MCF 10A (cell line): ENCODE data around the gene VAV3. TPM values are rescaled to one million over a fixed set of nuclear protein-coding genes. Genes with fewer than 3 reads are reported as not detected.
A peak's percentile ranks its signal among the peaks of the same experiment; 100 is the strongest.

ENCODE experiments used
- BruUV-seq: library from RNA; stranded (reverse); fragments of 400-500 nt; replicated peaks from 2 replicates; lab custom pipeline; 2021; lab: Mats Ljungman, UMichigan
- CTCF ChIA-PET: fragments of 300-600 bp; sonication (Branson Sonifier 250); formaldehyde crosslinking; extraction: SDS; loops from one replicate; lab custom pipeline; 2021; ENCODE audit warnings: antibody characterized with exemption, inconsistent platforms; lab: Yijun Ruan, JAX
- POLR2A ChIA-PET: fragments of 300-600, 350-650 bp; sonication (Branson Sonifier 250); formaldehyde crosslinking; extraction: SDS; loops from one replicate; lab custom pipeline; 2020; ENCODE audit warnings: antibody characterized with exemption, inconsistent platforms; lab: Yijun Ruan, JAX
- DNase-seq: peaks from one replicate; pipeline ENCODE4 v3.0.0-alpha.2; 2018; ENCODE audit not compliant: unreplicated experiment
- H3K27ac Mint-ChIP-seq: one replicate; pipeline ENCODE4 v1.8.0; 2022; ENCODE audit warnings: mild to moderate bottlenecking, low read depth, mixed read lengths; ENCODE audit not compliant: unreplicated experiment
- H3K27me3 Mint-ChIP-seq: one replicate; pipeline ENCODE4 v1.8.0; 2022; ENCODE audit warnings: mixed read lengths; ENCODE audit not compliant: insufficient read depth, unreplicated experiment
- H3K36me3 Mint-ChIP-seq: one replicate; pipeline ENCODE4 v1.8.0; 2022; ENCODE audit warnings: mild to moderate bottlenecking, moderate library complexity, mixed read lengths; ENCODE audit not compliant: insufficient read depth, unreplicated experiment
- H3K4me1 Mint-ChIP-seq: one replicate; pipeline ENCODE4 v1.8.0; 2022; ENCODE audit warnings: mixed read lengths; ENCODE audit not compliant: insufficient read depth, unreplicated experiment
- H3K4me3 Mint-ChIP-seq: one replicate; pipeline ENCODE4 v1.8.0; 2022; ENCODE audit warnings: mild to moderate bottlenecking, moderate library complexity, mixed read lengths; ENCODE audit not compliant: unreplicated experiment
- H3K9me3 Mint-ChIP-seq: one replicate; pipeline ENCODE4 v1.8.0; 2022; ENCODE audit warnings: mixed read lengths; ENCODE audit not compliant: unreplicated experiment
- CTCF ChIP-seq: fragments of 200-600 bp; IDR thresholded peaks from one replicate; pipeline ENCODE4 v1.8.0; 2022; ENCODE audit warnings: antibody characterized with exemption, mild to moderate bottlenecking; ENCODE audit not compliant: unreplicated experiment
- intact Hi-C: fragments of 100-400 bp; cut with micrococcal nuclease; formaldehyde crosslinking; loops from 2 replicates; pipeline ENCODE4 v1.14.1; 2022
- total RNA-seq: library from RNA; stranded (reverse); gene quantifications from 2 replicates; pipeline ENCODE4 v1.2.3, GENCODE V29; 2022

The VAV3 gene
- total RNA-seq, 1 experiment from 2014 or later: 2.0 TPM

GRCh38 chr1:107689159-107689558 is 275.8 kb downstream of the VAV3 start:
- no TSS peak for BruUV-seq
- DNase-seq: peak; percentile 90
- POLR2A ChIA-PET: interaction anchor here (0.8 to 4.0 kb wide), 12 partner anchors 11 to 511 kb away, joined by 3 to 70 read pairs (median 16); partner anchors contain the start of gene SLC25A24

GRCh38 chr1:107687849-107688753 is 276.9 kb downstream of the VAV3 start:
- Mint-ChIP-seq H3K36me3 (peaks cover 6% of the 10 kb centered on the region), H3K27ac (peak overlapping the region; percentile 90), H3K4me1 (peaks cover 44% of the 10 kb centered on the region), H3K4me3 (peak overlapping the region; percentile 79), H3K27me3 (no peaks in the 10 kb centered on the region), H3K9me3 (no peaks in the 10 kb centered on the region)
- intact Hi-C loops: no loop called here
- BruUV-seq: TSS peak; percentile 83
- POLR2A ChIA-PET: interaction anchor here (0.7 to 4.0 kb wide), 15 partner anchors 10 to 173 kb away, joined by 3 to 70 read pairs (median 10); no protein-coding TSS in a partner anchor
- TF ChIP-seq CTCF: no peak
- CTCF ChIA-PET: interaction anchor here (0.5 to 2.9 kb wide), 7 partner anchors 8 to 441 kb away, joined by 3 to 12 read pairs (median 7); no protein-coding TSS in a partner anchor
- DNase-seq: peak; percentile 94

More at GRCh38 chr1:107689159-107689558, 275.8 kb downstream of the VAV3 start:
- no peaks in the 10 kb centered on the region for H3K27me3 Mint-ChIP-seq
- H3K4me1 Mint-ChIP-seq: peaks cover 42% of the 10 kb centered on the region
- peak overlapping the region; percentile 90 for H3K27ac Mint-ChIP-seq
- peaks cover 6% of the 10 kb centered on the region for H3K36me3 Mint-ChIP-seq
- no peak for TF ChIP-seq CTCF
- intact Hi-C loops: no loop called here
- CTCF ChIA-PET: interaction anchor here (0.6 to 2.9 kb wide), 10 partner anchors 9 to 160 kb away, joined by 3 to 12 read pairs (median 4); no protein-coding TSS in a partner anchor
- peak overlapping the region; percentile 79 for H3K4me3 Mint-ChIP-seq
- H3K9me3 Mint-ChIP-seq: no peaks in the 10 kb centered on the region

- CTCF ChIA-PET: interaction anchor here (0.6 to 3.8 kb wide), 5 partner anchors 14 to 890 kb away, joined by 3 to 12 read pairs (median 6); no protein-coding TSS in a partner anchor
- intact Hi-C loops: no loop called here
- POLR2A ChIA-PET: interaction anchor here (0.6 to 2.7 kb wide), 12 partner anchors 9 to 263 kb away, joined by 3 to 28 read pairs (median 8); no protein-coding TSS in a partner anchor
- Mint-ChIP-seq H3K27ac (peak overlapping the region; percentile 85), H3K9me3 (no peaks in the 10 kb centered on the region), H3K4me1 (peaks cover 33% of the 10 kb centered on the region), H3K27me3 (no peaks in the 10 kb centered on the region), H3K36me3 (peaks cover 11% of the 10 kb centered on the region), H3K4me3 (peak overlapping the region; percentile 60)
- TF ChIP-seq CTCF: no peak
- BruUV-seq: no TSS peak
- DNase-seq: no peak
Observed at GRCh38 chr1:107683683-107684082, 281.3 kb downstream of the VAV3 start.
